Nasal cavity respiratory epithelium epithelial cell of viscerocranial mucosa (primary cell): ENCODE measurements around the gene A2M. TPM values are rescaled to one million over a fixed set of nuclear protein-coding genes. Genes with fewer than 3 reads are reported as not detected.

ENCODE experiments used
- total RNA-seq: library from RNA; depleted of rRNA; stranded (reverse); fragments of >200 nt; gene quantifications from 2 replicates; pipeline ENCODE4 v1.2.3, GENCODE V29; 2014

The A2M gene
- total RNA-seq = not detected in 2 replicates

DNA sequence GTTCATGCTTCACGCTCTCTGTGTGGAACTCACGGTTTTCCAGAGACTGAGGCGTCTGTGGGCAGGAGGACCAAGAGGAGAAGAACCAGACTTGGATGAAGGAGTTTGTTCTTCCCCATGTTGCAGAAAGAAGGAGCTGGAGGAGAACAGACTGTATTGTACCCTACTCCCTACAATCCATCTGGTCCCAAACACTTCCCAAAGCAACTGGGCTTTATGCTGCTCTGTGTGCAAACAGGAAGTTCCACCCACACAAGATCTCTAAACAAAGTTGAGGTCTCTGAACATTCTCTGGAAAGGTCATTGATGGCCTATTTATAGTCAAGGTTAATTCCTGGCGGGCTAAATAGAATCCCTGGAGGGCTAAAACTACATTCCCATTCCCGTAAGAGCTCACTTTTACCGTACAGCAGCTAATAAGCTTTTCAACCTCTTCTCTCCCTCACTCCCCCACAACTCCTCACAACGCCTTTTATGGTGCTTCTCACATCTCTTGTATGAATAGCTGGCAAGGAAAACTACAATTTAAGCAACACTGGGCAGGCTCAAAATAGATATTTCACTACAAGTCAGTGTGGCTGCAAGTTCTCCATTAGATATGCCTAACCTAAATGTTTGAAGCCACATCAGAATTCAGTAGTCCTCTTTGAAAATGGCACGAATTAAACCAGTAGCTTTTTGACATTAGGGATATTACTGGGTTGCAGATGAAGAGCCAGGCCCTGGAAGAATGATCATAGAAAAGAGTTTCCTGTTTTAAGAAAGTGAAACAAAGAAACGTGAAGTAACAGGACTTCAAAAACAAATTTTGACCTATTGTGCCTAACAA lies at the start of gene A2M:
Gene A2M (minus strand): TSS at position 189 of the 829 bp plus-strand sequence. CDS start 70 bp downstream, at position 119.

Other genes with a start within 250 kb of the A2M start
- gene PHC1, start 201.4 kb downstream of the A2M start, total RNA-seq = 3.8 and 16.0 TPM in 2 replicates
- 405 and 448 TPM in 2 replicates for gene M6PR, start 166.3 kb downstream of the A2M start, total RNA-seq
- under 0.01 and 0.21 TPM in 2 replicates for gene KLRG1, start 126.4 kb downstream of the A2M start, total RNA-seq
- gene PZP, start 92.5 kb upstream of the A2M start, total RNA-seq = not detected in 2 replicates